NCI-H1436 treated with DMSO at 0.1 percent for 48 hours (cell line): ENCODE data around the gene SCAF4.
"Not testable (repeated sequence)": the region's sequence is repeated elsewhere in the genome, so short reads cannot be mapped to it uniquely, and the experiment has no call there.

Experiments
- DNase-seq: peaks from one replicate; lab custom pipeline; 2025; lab: John Stamatoyannopoulos, UW

SCAF4 gene

GRCh38 chr21:31671146-31671716, 60.7 kb downstream of the SCAF4 start:
- no peak for DNase-seq

GRCh38 chr21:31670070-31670469, 61.8 kb downstream of the SCAF4 start:
- no peak for DNase-seq

GRCh38 chr21:31668651-31669491, 63.0 kb downstream of the SCAF4 start:
- DNase-seq = no peak

- DNase-seq = no peak
These were observed 64.3 kb downstream of the SCAF4 start for GRCh38 chr21:31667639-31668038.

GRCh38 chr21:31667132-31667531, 64.8 kb downstream of the SCAF4 start:
- DNase-seq = no peak

GRCh38 chr21:31666445-31667010, 65.4 kb downstream of the SCAF4 start:
- DNase-seq = no peak

GRCh38 chr21:31665869-31666268, 66.0 kb downstream of the SCAF4 start:
- not testable (repeated sequence) for DNase-seq

GRCh38 chr21:31665397-31665796, 66.5 kb downstream of the SCAF4 start:
- no peak for DNase-seq

- DNase-seq = no peak
These were observed 68.2 kb downstream of the SCAF4 start for GRCh38 chr21:31663584-31664249.

- no peak for DNase-seq
These were observed 71.3 kb downstream of the SCAF4 start for GRCh38 chr21:31660591-31660990.

- no peak for DNase-seq
These were observed 71.7 kb downstream of the SCAF4 start for GRCh38 chr21:31660259-31660565.

GRCh38 chr21:31659536-31660258, 72.2 kb downstream of the SCAF4 start, which contains the start of gene SOD1:
Gene SOD1, plus strand, starts transcription at chr21:31659693. Its CDS starts 77 bp downstream, at chr21:31659770.
- peak; percentile 68 for DNase-seq

- no peak for DNase-seq
These were observed 72.7 kb downstream of the SCAF4 start for GRCh38 chr21:31659286-31659535.

GRCh38 chr21:31658053-31658452, 73.9 kb downstream of the SCAF4 start:
- DNase-seq = no peak

- no peak for DNase-seq
These were observed 75.5 kb downstream of the SCAF4 start for GRCh38 chr21:31656199-31657095.

- DNase-seq = not testable (repeated sequence)
These were observed 76.9 kb downstream of the SCAF4 start for GRCh38 chr21:31654821-31655580.

- no peak for DNase-seq
These were observed 77.6 kb downstream of the SCAF4 start for GRCh38 chr21:31654340-31654739.

GRCh38 chr21:31651491-31651890, 80.4 kb downstream of the SCAF4 start:
- DNase-seq = not testable (repeated sequence)

GRCh38 chr21:31650930-31651329, 81.0 kb downstream of the SCAF4 start:
- DNase-seq = no peak

GRCh38 chr21:31647650-31648049, 84.3 kb downstream of the SCAF4 start:
- no peak for DNase-seq

GRCh38 chr21:31644643-31645042, 87.3 kb downstream of the SCAF4 start:
- no peak for DNase-seq
